Activated T-cell treated with anti-CD3 and anti-CD28 coated beads, Interleukin-2, amount 50 U/mL, for 24 hours (primary cell): ENCODE data around the gene EFCAB8.
A peak's percentile ranks its signal among the peaks of the same experiment; 100 is the strongest.

Experiments used
- DNase-seq: peaks from one replicate; pipeline ENCODE4 v3.0.0-alpha.2; 2020
- H3K27ac Mint-ChIP-seq: 2 replicates; pipeline ENCODE4 v1.8.0; 2020; ENCODE audit warnings: mild to moderate bottlenecking, mixed read lengths
- H3K27me3 Mint-ChIP-seq: 2 replicates; pipeline ENCODE4 v1.8.0; 2020; ENCODE audit warnings: mixed read lengths
- H3K36me3 Mint-ChIP-seq: 2 replicates; pipeline ENCODE4 v1.8.0; 2020; ENCODE audit warnings: low read depth, mixed read lengths
- H3K4me1 Mint-ChIP-seq: 2 replicates; pipeline ENCODE4 v1.8.0; 2020; ENCODE audit warnings: low read depth, mixed read lengths
- H3K4me3 Mint-ChIP-seq: 2 replicates; pipeline ENCODE4 v1.8.0; 2020; ENCODE audit warnings: mild to moderate bottlenecking, moderate library complexity, mixed read lengths
- H3K9me3 Mint-ChIP-seq: 2 replicates; pipeline ENCODE4 v1.8.0; 2020; ENCODE audit warnings: mixed read lengths

Gene EFCAB8

DNA sequence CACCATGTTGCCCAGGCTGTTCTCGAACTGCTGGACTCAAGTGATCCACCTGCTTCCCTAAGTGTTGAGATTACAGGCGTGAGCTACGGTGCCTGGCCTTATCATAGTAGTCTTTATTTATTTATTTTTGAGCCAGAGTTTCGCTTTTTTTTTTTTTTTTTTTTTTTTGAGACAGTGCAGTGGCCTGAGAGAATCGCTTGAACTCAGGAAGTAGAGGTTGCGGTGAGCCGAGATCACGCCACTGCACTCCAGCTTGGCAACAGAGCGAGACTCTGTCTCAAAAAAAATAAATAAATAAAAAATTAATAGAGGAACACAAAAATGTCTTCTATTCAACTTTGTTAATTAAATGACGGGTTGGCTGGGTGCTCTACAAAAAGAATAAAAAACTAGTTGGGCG is 26.1 kb upstream of the EFCAB8 start:
- no peak for DNase-seq
- H3K4me1 Mint-ChIP-seq: peaks cover 64% of the 10 kb centered on the region
- no peaks in the 10 kb centered on the region for H3K9me3 Mint-ChIP-seq
- peak overlapping the region; percentile 26 for H3K4me3 Mint-ChIP-seq
- peaks cover 96% of the 10 kb centered on the region for H3K36me3 Mint-ChIP-seq
- H3K27ac Mint-ChIP-seq: peak overlapping the region; percentile 80
- H3K27me3 Mint-ChIP-seq: no peaks in the 10 kb centered on the region

DNA sequence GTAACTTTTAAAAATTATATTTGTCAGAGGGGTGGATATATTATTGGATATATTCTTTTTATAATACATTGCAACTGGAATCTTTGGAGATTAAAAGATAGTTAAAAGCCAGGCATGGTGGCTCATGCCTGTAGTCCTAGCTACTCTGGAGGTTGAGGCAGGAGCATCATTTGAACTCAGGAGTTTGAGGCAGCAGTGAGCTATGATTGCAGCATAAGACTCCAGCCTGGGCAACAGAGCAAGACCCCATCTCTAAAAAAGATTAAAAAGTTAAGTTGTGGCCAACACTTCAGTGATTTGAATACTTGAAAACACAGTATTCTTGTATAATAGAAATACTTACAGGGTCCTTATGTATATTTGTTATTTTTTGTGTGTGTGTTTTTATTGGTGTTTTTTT is 23.8 kb upstream of the EFCAB8 start:
- peaks cover 63% of the 10 kb centered on the region for H3K4me1 Mint-ChIP-seq
- no peak for DNase-seq
- H3K36me3 Mint-ChIP-seq: peaks cover 96% of the 10 kb centered on the region
- H3K9me3 Mint-ChIP-seq: no peaks in the 10 kb centered on the region
- no peak overlapping the region for H3K27ac Mint-ChIP-seq
- no peak overlapping the region for H3K4me3 Mint-ChIP-seq
- no peaks in the 10 kb centered on the region for H3K27me3 Mint-ChIP-seq

DNA sequence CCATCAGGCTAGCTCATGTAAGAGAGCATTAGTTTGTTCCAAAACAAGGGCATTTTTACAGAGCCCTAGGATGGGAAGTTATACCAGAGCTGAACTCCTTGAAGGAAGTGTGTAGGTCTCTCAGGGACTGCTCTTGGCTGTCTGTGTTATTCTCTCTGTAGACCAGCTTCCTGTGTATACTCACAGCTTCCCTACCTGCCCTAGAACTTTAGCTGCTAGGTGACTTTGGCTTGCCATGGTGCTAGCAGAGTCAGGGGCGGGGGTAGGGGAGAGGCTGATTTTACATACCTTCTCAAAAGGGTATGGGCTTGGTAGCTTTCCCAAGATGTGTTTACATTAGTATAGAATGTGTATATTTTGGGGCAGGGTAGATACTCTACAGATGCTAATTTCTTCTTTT is 21.6 kb upstream of the EFCAB8 start:
- Mint-ChIP-seq H3K27ac (no peak overlapping the region), H3K27me3 (no peaks in the 10 kb centered on the region), H3K9me3 (no peaks in the 10 kb centered on the region), H3K4me3 (no peak overlapping the region), H3K36me3 (peaks cover 93% of the 10 kb centered on the region), H3K4me1 (peaks cover 58% of the 10 kb centered on the region)
- DNase-seq: no peak

DNA sequence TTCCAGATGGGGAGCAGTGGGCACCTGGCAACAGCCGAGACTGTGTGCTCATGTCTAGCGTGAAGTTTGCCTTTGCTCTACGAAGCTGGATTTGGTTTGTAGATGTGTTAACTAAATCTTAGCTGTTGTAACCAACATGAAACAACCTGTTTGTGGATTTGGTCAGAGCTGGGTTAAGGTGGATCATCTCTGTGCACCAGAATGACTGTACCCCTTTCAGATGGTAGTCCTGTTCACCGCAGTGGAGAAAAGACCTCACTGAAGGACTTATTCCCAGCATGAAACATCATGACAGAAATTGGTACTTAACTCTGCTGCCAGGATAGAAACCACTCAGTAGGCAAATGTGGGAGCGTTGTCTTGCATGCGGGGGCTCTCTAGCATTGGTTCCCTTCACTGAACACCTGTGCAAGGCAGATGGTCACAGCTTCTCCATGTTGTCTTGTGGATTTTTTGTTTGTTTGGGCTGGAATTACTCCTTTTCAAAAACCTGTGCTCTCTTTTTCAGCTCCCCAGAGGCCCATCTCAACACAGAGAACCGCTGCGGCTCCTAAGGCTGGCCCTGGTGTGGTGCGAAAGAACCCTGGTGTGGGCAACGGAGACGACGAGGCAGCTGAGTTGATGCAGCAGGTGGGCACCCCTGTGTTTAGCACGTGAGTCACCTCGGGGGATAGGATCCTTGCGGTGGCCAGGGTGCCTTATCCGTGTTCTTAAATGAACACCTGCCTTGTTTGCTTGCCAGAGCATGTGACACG is 19.3 kb upstream of the EFCAB8 start:
- Mint-ChIP-seq H3K4me1 (peaks cover 56% of the 10 kb centered on the region), H3K36me3 (peaks cover 92% of the 10 kb centered on the region)
- DNase-seq: no peak

DNA sequence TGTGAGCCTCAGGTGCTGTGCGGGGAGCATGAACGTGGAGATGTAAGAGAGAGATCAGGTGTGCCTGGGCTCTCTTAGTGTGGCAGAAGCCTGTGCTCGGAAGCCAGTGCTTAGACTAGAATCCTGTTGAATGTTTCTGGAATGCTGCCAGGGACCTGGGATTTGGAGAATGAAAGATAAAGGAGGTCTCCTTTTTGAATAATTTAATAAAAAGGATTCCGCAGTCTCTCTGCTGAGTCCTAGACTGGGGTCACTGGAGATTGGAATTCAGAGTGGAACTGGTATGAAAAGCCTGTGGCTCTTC is 18.8 kb upstream of the EFCAB8 start:
- H3K27ac Mint-ChIP-seq: peak overlapping the region; percentile 85
- peaks cover 60% of the 10 kb centered on the region for H3K4me1 Mint-ChIP-seq
- DNase-seq: no peak

More for the DNA sequence above, 19.3 kb upstream of the EFCAB8 start:
- Mint-ChIP-seq H3K9me3 (no peaks in the 10 kb centered on the region), H3K27me3 (no peaks in the 10 kb centered on the region), H3K27ac (peak overlapping the region; percentile 85), H3K4me3 (no peak overlapping the region)

DNA sequence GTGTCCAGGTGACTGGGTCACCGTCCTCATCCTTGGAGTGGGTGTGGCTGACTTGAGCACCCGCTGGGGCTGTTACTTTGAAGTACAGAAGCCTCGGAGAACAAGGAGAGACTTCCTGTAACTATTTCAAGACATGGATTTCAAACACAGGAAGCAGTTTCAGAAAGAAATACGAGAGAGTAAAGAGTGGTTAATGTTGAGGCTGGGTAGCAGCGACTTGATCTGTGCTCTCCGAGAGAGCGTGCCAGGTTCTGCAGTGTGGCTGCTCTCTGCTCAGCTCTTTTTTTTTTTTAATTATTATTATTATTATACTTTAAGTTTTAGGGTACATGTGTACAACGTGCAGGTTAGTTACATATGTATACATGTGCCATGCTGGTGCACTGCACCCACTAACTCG is 17.5 kb upstream of the EFCAB8 start:
- Mint-ChIP-seq H3K9me3 (no peaks in the 10 kb centered on the region), H3K36me3 (peaks cover 92% of the 10 kb centered on the region), H3K27me3 (no peaks in the 10 kb centered on the region), H3K4me1 (peaks cover 58% of the 10 kb centered on the region), H3K27ac (peak overlapping the region; percentile 83), H3K4me3 (no peak overlapping the region)
- no peak for DNase-seq

More for the DNA sequence above, 18.8 kb upstream of the EFCAB8 start:
- peaks cover 93% of the 10 kb centered on the region for H3K36me3 Mint-ChIP-seq
- H3K27me3 Mint-ChIP-seq: no peaks in the 10 kb centered on the region
- no peaks in the 10 kb centered on the region for H3K9me3 Mint-ChIP-seq
- H3K4me3 Mint-ChIP-seq: no peak overlapping the region

DNA sequence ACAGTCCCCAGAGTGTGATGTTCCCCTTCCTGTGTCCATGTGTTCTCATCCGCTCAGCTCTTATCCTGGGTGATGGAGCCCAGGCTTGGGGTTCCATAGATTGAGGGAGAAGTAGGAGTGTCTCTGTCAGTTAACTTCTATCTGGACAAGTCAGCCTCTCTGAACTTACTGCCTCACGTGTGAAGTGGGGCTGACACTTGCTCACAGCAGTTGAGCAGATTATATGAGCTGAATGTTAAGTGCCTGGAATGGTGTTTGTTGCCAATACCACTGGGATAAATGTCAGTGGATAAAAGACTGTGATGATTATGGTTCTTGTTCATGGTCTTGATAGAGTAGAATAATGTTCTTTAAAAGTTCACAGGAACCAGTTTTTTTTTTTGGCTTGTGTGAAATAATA is 17.1 kb upstream of the EFCAB8 start:
- DNase-seq: no peak
- Mint-ChIP-seq H3K36me3 (peaks cover 92% of the 10 kb centered on the region), H3K27me3 (no peaks in the 10 kb centered on the region), H3K27ac (peak overlapping the region; percentile 79), H3K4me1 (peaks cover 59% of the 10 kb centered on the region), H3K9me3 (no peaks in the 10 kb centered on the region), H3K4me3 (no peak overlapping the region)

DNA sequence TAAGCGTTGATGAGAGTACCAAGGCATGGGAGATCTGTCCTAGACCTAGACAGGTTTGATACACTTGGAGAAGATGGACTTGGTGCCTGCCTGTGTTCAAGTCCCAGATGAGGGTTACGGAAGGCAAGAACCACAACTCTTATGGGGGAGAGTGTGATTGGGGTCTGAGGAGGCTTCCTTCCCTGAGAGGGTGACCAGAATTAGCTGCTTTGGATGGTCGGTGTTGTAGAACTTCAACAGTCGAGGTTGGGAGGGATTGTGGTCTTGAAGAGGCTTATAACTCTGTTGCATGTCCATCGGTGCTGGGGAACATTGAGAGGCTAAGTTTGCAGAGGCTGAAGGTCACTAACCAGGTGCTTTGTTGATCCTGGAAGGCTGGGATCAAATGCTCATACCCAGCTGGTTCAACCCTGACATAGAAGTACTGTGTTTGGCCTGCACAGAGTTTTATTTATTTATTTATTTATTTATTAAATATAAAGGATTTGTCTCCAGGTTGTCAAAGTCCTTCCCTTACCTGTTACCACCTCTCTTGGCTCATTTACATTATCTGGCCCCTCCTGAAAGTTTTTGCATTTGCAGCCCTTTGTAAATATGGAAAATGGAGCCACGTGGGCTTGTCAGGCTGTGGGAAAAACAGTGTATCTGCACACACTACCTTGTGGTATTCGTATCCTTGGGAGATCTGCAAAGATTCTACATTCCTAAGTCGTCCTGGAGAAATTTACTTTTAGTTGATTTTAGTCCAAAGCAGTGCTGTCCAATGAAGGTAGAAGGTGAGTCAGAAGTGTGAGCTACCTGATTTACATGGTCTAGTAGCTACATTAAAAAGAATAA is 15.8 kb upstream of the EFCAB8 start:
- H3K27me3 Mint-ChIP-seq: no peaks in the 10 kb centered on the region

DNA sequence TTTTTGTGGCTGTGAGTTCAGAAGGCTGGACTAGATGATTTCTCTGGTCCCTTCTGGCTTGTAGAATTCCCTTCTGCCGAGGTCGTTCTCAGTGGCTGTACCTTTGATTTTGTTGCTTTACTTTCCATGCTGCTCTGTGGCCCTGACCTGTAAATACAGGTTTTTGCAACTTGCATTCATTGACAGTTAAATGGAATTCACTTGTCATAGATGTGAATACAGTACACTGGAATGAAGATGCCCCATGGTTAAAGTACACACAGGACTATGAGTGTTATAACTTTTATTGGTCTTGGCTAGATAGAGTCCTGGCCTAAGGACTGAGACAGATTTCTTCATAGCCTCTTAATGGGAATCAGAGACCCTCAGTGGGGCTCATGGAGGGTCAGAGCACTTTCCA is 12.9 kb upstream of the EFCAB8 start:
- no peak for DNase-seq
- no peaks in the 10 kb centered on the region for H3K9me3 Mint-ChIP-seq
- H3K36me3 Mint-ChIP-seq: peaks cover 94% of the 10 kb centered on the region
- H3K4me3 Mint-ChIP-seq: no peak overlapping the region
- H3K27ac Mint-ChIP-seq: no peak overlapping the region
- no peaks in the 10 kb centered on the region for H3K27me3 Mint-ChIP-seq
- H3K4me1 Mint-ChIP-seq: peaks cover 33% of the 10 kb centered on the region

More for the DNA sequence above, 15.8 kb upstream of the EFCAB8 start:
- Mint-ChIP-seq H3K27ac (peak overlapping the region; percentile 70), H3K4me1 (peaks cover 58% of the 10 kb centered on the region), H3K36me3 (peaks cover 93% of the 10 kb centered on the region), H3K4me3 (no peak overlapping the region), H3K9me3 (no peaks in the 10 kb centered on the region)
- no peak for DNase-seq

DNA sequence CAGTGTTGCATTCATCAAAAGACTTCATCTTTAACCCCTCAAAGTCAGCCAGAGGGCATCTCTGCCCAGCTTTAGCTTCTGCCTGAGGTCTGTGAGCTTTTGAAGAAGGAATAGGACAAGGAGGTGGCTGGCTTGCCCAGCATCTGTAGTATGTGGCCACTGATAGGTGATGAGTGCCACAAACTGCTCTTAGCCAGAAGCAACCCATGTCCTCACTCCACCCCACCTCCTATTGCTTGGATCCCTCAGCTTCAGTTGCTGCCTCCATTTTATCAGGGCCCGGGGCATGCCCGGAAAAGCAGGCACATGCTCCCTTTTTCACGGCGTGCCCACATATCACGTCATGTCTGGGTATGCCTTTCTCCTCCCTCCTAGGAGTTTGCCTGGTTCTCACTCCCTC is 11.9 kb upstream of the EFCAB8 start:
- Mint-ChIP-seq H3K36me3 (peaks cover 96% of the 10 kb centered on the region), H3K4me1 (peaks cover 25% of the 10 kb centered on the region)

DNA sequence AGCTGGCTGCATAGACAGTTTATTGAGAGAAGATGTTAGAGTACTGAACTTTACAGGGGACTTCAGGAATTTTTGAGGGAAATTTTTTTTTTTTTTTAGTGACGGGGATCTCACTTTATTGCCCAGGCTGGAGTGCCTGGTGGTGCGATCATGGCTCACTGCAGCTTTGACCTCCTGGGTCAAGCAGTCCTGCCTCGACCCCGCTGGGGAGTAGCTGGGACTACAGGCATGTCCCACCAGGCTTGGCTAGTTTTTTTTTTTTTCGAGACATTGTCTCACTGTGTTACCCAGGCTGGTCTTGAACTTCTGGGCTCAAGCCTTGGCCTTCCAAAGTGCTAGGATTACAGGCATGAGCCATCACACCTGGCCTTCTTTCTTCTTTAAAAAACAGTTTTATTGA is 10.8 kb upstream of the EFCAB8 start:
- no peaks in the 10 kb centered on the region for H3K27me3 Mint-ChIP-seq
- H3K4me3 Mint-ChIP-seq: no peak overlapping the region
- no peaks in the 10 kb centered on the region for H3K9me3 Mint-ChIP-seq
- DNase-seq: no peak
- peak overlapping the region; percentile 63 for H3K27ac Mint-ChIP-seq
- peaks cover 17% of the 10 kb centered on the region for H3K4me1 Mint-ChIP-seq
- H3K36me3 Mint-ChIP-seq: peaks cover 97% of the 10 kb centered on the region

More for the DNA sequence above, 11.9 kb upstream of the EFCAB8 start:
- no peak overlapping the region for H3K4me3 Mint-ChIP-seq
- H3K9me3 Mint-ChIP-seq: no peaks in the 10 kb centered on the region
- no peaks in the 10 kb centered on the region for H3K27me3 Mint-ChIP-seq
- H3K27ac Mint-ChIP-seq: no peak overlapping the region
- DNase-seq: no peak

DNA sequence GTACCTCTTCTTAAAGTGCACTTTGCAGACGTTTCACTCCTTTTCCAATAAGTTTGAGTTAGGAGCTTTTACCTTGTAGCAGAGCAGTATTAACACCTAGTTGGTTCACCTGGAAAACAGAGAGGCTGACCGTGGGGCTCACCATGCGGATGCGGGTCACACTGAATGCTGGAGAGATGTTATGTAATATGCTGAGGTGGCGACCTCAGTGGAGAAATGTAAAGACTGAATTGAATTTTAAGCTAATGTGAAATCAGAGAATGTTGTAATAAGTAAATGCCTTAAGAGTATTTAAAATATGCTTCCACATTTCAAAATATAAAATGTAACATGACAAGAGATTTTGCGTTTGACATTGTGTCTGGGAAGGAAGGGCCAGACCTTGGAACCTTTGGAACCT is 9.9 kb upstream of the EFCAB8 start:
- Mint-ChIP-seq H3K36me3 (peaks cover 96% of the 10 kb centered on the region), H3K27me3 (no peaks in the 10 kb centered on the region), H3K27ac (no peak overlapping the region), H3K4me3 (no peak overlapping the region), H3K4me1 (peaks cover 15% of the 10 kb centered on the region), H3K9me3 (no peaks in the 10 kb centered on the region)
- no peak for DNase-seq

DNA sequence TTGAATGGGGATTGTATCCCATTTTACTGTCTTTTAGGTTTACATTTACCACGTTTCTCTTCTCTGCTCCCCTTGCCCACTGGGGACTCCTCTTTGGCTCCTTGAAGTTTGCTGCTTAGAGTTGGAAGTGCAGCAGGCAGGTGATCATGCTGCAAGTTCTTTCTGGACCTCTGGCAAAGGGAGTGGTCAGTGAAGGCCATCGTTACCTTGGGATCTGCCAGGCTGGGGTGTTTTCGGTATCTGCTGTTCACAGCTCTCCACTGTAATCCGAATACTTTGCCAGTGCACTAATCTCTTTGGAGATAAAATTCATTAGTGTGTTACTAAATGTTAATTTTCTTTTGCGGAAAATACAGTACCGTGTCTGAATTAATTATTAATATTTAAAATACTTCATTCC is 9.1 kb upstream of the EFCAB8 start:
- H3K9me3 Mint-ChIP-seq: no peaks in the 10 kb centered on the region
- H3K4me3 Mint-ChIP-seq: no peak overlapping the region
- H3K27me3 Mint-ChIP-seq: no peaks in the 10 kb centered on the region

DNA sequence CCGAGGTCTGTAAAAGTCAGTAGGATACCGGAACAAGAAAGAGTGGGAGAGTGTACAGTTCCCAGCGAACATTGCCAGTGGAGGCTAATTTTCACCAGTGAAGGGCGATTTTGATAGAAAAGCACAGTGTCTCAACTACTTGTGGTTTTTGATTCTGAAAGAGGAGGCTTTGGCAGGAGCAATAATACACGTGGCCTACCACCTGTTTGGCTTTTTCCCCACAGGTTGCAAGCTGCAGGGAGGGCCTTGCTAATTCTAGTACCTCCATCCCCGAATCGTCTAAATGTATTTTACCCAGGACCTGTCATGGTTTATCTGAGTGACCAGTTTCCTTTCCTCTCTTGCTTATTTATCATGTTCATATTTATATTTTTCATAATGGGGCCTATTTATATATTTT is 3.3 kb upstream of the EFCAB8 start:
- peak overlapping the region; percentile 69 for H3K27ac Mint-ChIP-seq
- no peak for DNase-seq
- H3K36me3 Mint-ChIP-seq: peaks cover 86% of the 10 kb centered on the region
- H3K4me3 Mint-ChIP-seq: no peak overlapping the region
- no peaks in the 10 kb centered on the region for H3K27me3 Mint-ChIP-seq
- no peaks in the 10 kb centered on the region for H3K9me3 Mint-ChIP-seq
- H3K4me1 Mint-ChIP-seq: peaks cover 18% of the 10 kb centered on the region

More for the DNA sequence above, 9.1 kb upstream of the EFCAB8 start:
- H3K27ac Mint-ChIP-seq: peak overlapping the region; percentile 33
- H3K36me3 Mint-ChIP-seq: peaks cover 93% of the 10 kb centered on the region
- H3K4me1 Mint-ChIP-seq: peaks cover 17% of the 10 kb centered on the region
- no peak for DNase-seq

DNA sequence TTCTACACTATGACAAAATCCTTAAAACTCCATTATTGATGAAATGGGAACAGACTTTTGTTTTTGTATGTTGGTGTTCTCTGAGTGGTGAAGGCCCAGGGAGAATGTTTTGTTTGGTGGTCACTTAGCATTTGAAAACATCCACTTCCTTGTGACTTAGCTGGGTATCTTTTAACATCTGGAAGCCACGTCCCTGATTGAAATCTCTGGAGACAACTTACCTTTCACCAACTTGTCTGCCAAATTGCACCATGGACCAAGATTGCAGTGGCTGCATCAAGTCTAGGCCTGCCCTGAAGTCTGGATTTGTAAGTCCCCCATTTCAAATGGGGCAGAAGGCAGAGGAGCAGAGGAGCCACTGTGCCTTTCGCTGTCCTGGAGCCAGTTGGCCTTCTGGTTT is 534 bp upstream of the EFCAB8 start:
- DNase-seq: no peak
- H3K36me3 Mint-ChIP-seq: peaks cover 62% of the 10 kb centered on the region
- H3K27me3 Mint-ChIP-seq: no peaks in the 10 kb centered on the region
- H3K4me3 Mint-ChIP-seq: no peak overlapping the region
- no peaks in the 10 kb centered on the region for H3K9me3 Mint-ChIP-seq
- peak overlapping the region; percentile 1 for H3K27ac Mint-ChIP-seq
- peaks cover 18% of the 10 kb centered on the region for H3K4me1 Mint-ChIP-seq
